Esophagus muscularis mucosa (tissue), 4 donors: ENCODE measurements around the gene CD180. TPM values are rescaled to one million over a fixed set of nuclear protein-coding genes. Genes with fewer than 3 reads are reported as not detected.

ENCODE experiments used
- DNase-seq: peaks from one replicate; pipeline ENCODE4 v3.0.0-alpha.2; 2017; ENCODE audit errors: extremely low spot score
- H3K27ac ChIP-seq, 4 donors: fragments of 200-600 bp; sonication (generic); replicated peaks in 1 of 4; 1 replicate in 3 of 4; 2 replicates in 1 of 4; pipeline ENCODE4 v1.5.1; 2016 to 2019; ENCODE audit warnings: mild to moderate bottlenecking in 1 of 4
- H3K27me3 ChIP-seq, 4 donors: fragments of 200-600 bp; sonication (generic); one replicate each; pipeline versions ENCODE4 v1.5.1 to v1.6.0; 2016 to 2019
- H3K36me3 ChIP-seq, 4 donors: fragments of 200-600 bp; sonication (generic); one replicate each; pipeline ENCODE4 v1.5.1; 2016 to 2019
- H3K4me1 ChIP-seq, 4 donors: fragments of 200-600 bp; sonication (generic); one replicate each; pipeline ENCODE4 v1.5.1; 2016 to 2019
- H3K4me3 ChIP-seq, 4 donors: fragments of 200-600 bp; sonication (generic); 1 replicate in 2 of 4; 2 replicates in 2 of 4; pipeline ENCODE4 v1.5.1; 2016 to 2019; ENCODE audit warnings: mild to moderate bottlenecking in 4 of 4, moderate library complexity in 1 of 4
- H3K9me3 ChIP-seq, 4 donors: fragments of 200-600 bp; sonication (generic); 1 replicate in 3 of 4; 2 replicates in 1 of 4; pipeline ENCODE4 v1.5.1; 2016 to 2019
- CTCF ChIP-seq, 3 experiments: fragments of 200-600 bp in 2 of 3; fragments of 450-650 bp in 1 of 3; sonication (generic) in 2 of 3; IDR thresholded peaks; one replicate each; pipeline ENCODE4 v1.5.1; 2017 to 2019; ENCODE audit warnings: antibody characterized with exemption in 3 of 3, mild to moderate bottlenecking in 2 of 3, moderate library complexity in 1 of 3
- EP300 ChIP-seq: sonication (generic); formaldehyde crosslinking; IDR thresholded peaks from one replicate; pipeline ENCODE4 v1.6.1; 2017; ENCODE audit warnings: antibody characterized with exemption
- POLR2A ChIP-seq: fragments of 450-650 bp; IDR thresholded peaks from one replicate; pipeline ENCODE4 v1.6.1; 2017; ENCODE audit warnings: antibody characterized with exemption, moderate library complexity, mild to moderate bottlenecking, low read depth
- POLR2AphosphoS5 ChIP-seq, 2 donors: sonication (generic); formaldehyde crosslinking; IDR thresholded peaks; one replicate each; pipeline ENCODE4 v1.6.1; 2017; ENCODE audit warnings: antibody characterized with exemption in 2 of 2
- WGBS: methylation state at CpG from one replicate; pipeline ENCODE4 v1.1.5; 2018; 5-methylcytosine and 5-hydroxymethylcytosine counted together
- intact Hi-C: fragments of 100-400 bp; cut with DNase I; formaldehyde crosslinking; loops from one replicate; pipeline ENCODE4 v1.15.1; 2023
- total RNA-seq, 4 donors: library from RNA; depleted of rRNA; stranded (reverse); fragments of >200 nt; gene quantifications; one replicate each; pipeline versions ENCODE4 v1.1.0 to v1.2.1, GENCODE V29; 2016

Gene CD180
- total RNA-seq, 4 donors from 2014 or later: 0.42 to 1.8 (median 0.67) TPM

- Histone ChIP-seq H3K9me3 (no peaks in the 10 kb centered on the region), H3K4me3 (no peak overlapping the region), H3K27ac (no peak overlapping the region), H3K27me3 (no peaks in the 10 kb centered on the region), H3K4me1 (no peaks in the 10 kb centered on the region), H3K36me3 (peaks cover 27 to 88% (median 75%) of the 10 kb centered on the region in 4 donors)
- WGBS: 89% methylated on average over 4 of the region's 4 CpGs
- TF ChIP-seq CTCF (IDR thresholded peaks at IDR 0.05): no peak
- TF ChIP-seq POLR2A: no peak
- no peak for TF ChIP-seq EP300
- TF ChIP-seq POLR2AphosphoS5 (IDR thresholded peaks at IDR 0.05): no peak
- DNase-seq: no peak
- intact Hi-C loops: no loop called here
Measured at GRCh38 chr5:67140413-67140812, 56.2 kb downstream of the CD180 start.

- intact Hi-C loops: no loop called here
- no peaks in the 10 kb centered on the region for H3K27me3 ChIP-seq
- WGBS: 85% methylated on average over 5 of the region's 5 CpGs
- no peak for DNase-seq
- no peaks in the 10 kb centered on the region for H3K4me1 ChIP-seq
- TF ChIP-seq EP300 (no peak), CTCF (IDR thresholded peaks at IDR 0.05) (no peak), POLR2AphosphoS5 (IDR thresholded peaks at IDR 0.05) (no peak), POLR2A (no peak)
- no peak overlapping the region for H3K4me3 ChIP-seq
- H3K27ac ChIP-seq: no peak overlapping the region
- H3K9me3 ChIP-seq: no peaks in the 10 kb centered on the region
- H3K36me3 ChIP-seq: peaks cover 26 to 88% (median 73%) of the 10 kb centered on the region in 4 donors
Measured at GRCh38 chr5:67139030-67139429, 57.6 kb downstream of the CD180 start.

GRCh38 chr5:67135381-67135984, 61.1 kb downstream of the CD180 start:
- no peak for TF ChIP-seq POLR2AphosphoS5 (IDR thresholded peaks at IDR 0.05)
- H3K27me3 ChIP-seq: no peaks in the 10 kb centered on the region
- no peak overlapping the region for H3K4me3 ChIP-seq
- H3K9me3 ChIP-seq: no peaks in the 10 kb centered on the region
- intact Hi-C loops: no loop called here
- peaks cover 13 to 83% (median 64%) of the 10 kb centered on the region in 4 donors for H3K36me3 ChIP-seq
- DNase-seq: no peak
- WGBS: 92% methylated on average over 6 of the region's 6 CpGs
- no peak overlapping the region for H3K27ac ChIP-seq
- no peaks in the 10 kb centered on the region for H3K4me1 ChIP-seq

- 88% methylated on average over 3 of the region's 3 CpGs for WGBS
- TF ChIP-seq POLR2A: no peak
- no peak for TF ChIP-seq CTCF (IDR thresholded peaks at IDR 0.05)
- no peak for TF ChIP-seq POLR2AphosphoS5 (IDR thresholded peaks at IDR 0.05)
- no peak for TF ChIP-seq EP300
- Histone ChIP-seq H3K9me3 (no peaks in the 10 kb centered on the region), H3K36me3 (peaks cover 17 to 84% (median 67%) of the 10 kb centered on the region in 4 donors), H3K4me3 (no peak overlapping the region), H3K27me3 (no peaks in the 10 kb centered on the region), H3K4me1 (no peaks in the 10 kb centered on the region), H3K27ac (no peak overlapping the region)
- intact Hi-C loops: no loop called here
- no peak for DNase-seq
Measured at GRCh38 chr5:67133776-67134175, 62.8 kb downstream of the CD180 start.

GRCh38 chr5:67133217-67133616, 63.4 kb downstream of the CD180 start:
- H3K9me3 ChIP-seq: no peaks in the 10 kb centered on the region
- DNase-seq: no peak
- peaks cover 17 to 82% (median 64%) of the 10 kb centered on the region in 4 donors for H3K36me3 ChIP-seq
- intact Hi-C loops: no loop called here
- 48% methylated on average over 2 of the region's 2 CpGs for WGBS
- H3K27ac ChIP-seq: no peak overlapping the region
- H3K4me3 ChIP-seq: no peak overlapping the region
- no peaks in the 10 kb centered on the region for H3K27me3 ChIP-seq
- TF ChIP-seq POLR2A: no peak
- TF ChIP-seq CTCF (IDR thresholded peaks at IDR 0.05): no peak
- TF ChIP-seq POLR2AphosphoS5 (IDR thresholded peaks at IDR 0.05): no peak
- TF ChIP-seq EP300: no peak
- no peaks in the 10 kb centered on the region for H3K4me1 ChIP-seq
